ENCODE results near the gene COL11A2.

Gene COL11A2

DNA sequence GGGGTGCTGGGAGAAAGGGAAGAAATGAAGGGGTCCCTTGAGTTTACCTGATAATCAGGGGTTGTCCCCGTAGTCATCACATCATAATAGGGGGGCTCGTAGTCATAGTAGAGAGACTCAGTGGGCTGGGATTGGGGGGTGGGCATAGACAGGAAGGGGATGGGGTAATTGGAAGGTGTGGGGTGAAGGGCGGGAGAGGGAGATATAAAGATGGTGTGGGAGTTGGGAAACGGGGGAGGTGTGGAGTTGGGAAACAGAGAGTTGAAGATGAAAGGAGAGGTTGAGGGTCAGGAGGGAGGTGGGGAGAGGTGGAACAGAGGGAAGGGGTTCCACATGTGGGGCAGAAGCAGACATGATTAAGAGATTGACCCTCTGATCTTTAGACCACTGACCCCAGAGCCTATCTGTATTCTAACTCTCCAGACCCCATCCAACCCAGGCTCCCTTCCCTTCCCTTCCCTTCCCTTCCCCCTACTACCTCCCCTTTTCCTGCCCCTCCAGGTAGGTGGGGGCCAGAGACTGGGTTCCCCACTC, 6.5 kb downstream of the COL11A2 start:
- no peak for DNase-seq (ENCODE audit: extremely low read depth, low read depth)
- TF ChIP-seq, protein P1, sequence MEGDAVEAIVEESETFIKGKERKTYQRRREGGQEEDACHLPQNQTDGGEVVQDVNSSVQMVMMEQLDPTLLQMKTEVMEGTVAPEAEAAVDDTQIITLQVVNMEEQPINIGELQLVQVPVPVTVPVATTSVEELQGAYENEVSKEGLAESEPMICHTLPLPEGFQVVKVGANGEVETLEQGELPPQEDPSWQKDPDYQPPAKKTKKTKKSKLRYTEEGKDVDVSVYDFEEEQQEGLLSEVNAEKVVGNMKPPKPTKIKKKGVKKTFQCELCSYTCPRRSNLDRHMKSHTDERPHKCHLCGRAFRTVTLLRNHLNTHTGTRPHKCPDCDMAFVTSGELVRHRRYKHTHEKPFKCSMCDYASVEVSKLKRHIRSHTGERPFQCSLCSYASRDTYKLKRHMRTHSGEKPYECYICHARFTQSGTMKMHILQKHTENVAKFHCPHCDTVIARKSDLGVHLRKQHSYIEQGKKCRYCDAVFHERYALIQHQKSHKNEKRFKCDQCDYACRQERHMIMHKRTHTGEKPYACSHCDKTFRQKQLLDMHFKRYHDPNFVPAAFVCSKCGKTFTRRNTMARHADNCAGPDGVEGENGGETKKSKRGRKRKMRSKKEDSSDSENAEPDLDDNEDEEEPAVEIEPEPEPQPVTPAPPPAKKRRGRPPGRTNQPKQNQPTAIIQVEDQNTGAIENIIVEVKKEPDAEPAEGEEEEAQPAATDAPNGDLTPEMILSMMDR (IDR thresholded peaks at IDR 0.05; ENCODE audit: low read depth, low read length, missing control alignments), result no peak
- H3K4me3 ChIP-seq (replicated peaks; ENCODE audit: low read depth, low read length), result no peak overlapping the region

GRCh38 chr6:33185190-33185589, 7.1 kb downstream of the COL11A2 start:
- DNase-seq (ENCODE audit: extremely low read depth, low read depth), result no peak
- TF ChIP-seq, protein P1 (IDR thresholded peaks at IDR 0.05; ENCODE audit: low read depth, low read length, missing control alignments), result no peak
- H3K4me3 ChIP-seq (replicated peaks; ENCODE audit: low read depth, low read length), result no peak overlapping the region

DNA sequence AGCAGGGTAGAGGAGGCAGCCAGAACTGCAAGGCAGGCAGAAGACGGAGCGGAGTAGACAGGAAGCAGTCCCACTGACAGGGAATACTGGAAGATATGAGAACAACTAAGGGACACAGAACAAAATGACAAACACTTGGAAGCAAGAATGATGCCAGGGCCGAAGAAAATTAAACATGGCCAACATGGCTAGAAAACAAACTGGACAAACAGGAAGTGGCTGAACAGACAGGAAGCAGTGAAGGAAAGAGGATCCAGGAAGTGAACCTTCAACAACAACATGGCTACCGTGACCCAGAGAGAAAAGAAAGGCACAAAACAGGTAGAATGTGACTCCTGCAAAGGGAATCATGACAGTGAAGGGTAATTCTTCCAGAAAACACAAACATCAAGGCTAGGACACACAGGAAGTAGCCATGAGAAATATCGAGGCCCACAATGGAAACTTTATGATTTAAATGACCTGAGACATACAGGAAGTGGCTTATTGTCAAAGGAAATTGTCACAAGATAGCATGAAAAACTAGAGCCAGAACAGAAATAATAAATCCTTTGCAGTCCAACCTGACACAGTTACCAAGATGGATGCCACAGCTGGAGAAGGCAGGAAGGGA, 9.1 kb downstream of the COL11A2 start:
- TF ChIP-seq, protein P1 (IDR thresholded peaks at IDR 0.05; ENCODE audit: low read depth, low read length, missing control alignments), result no peak
- no peak for DNase-seq (ENCODE audit: extremely low read depth, low read depth)
- H3K4me3 ChIP-seq (replicated peaks; ENCODE audit: low read depth, low read length), result no peak overlapping the region

- no peak overlapping the region for H3K4me3 ChIP-seq (replicated peaks; ENCODE audit: low read depth, low read length)
- DNase-seq (ENCODE audit: extremely low read depth, low read depth), result no peak
- TF ChIP-seq, protein P1 (IDR thresholded peaks at IDR 0.05; ENCODE audit: low read depth, low read length, missing control alignments), result no peak
Observed at GRCh38 chr6:33181141-33181540, 11.1 kb downstream of the COL11A2 start.

DNA sequence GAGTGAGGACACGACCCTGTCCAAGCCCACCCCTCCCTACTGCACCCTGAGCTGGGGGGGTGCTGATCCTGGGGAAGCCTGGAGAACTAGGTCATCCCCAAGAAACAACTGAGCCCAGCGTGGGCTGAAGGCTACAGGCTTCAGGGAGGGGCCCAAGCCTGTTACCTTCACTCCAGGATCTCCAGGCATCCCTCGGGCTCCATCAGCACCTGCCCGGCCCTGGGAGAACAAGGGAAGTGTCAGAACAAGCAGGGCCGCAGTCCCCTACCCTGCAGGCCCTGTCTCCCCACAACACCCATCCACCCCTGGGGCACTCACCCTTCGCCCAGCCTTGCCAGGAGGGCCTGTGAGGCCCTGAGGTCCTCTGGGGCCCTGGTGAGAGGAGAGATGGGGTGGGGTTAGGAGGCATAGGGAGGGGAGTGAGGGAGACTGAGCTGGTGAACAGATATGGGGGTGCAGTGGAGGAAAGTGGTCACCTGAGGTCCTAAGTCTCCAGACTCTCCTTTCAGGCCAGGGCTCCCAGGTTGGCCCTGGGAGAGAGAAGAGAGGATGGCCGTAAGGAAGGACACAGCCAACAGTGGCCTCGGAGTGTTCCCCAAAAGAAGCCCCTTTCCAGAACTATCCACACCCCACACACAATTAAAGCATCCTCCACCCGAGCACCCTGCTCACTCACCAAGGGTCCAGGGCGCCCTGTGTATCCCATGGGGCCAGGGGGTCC, 13.4 kb downstream of the COL11A2 start:
- H3K4me3 ChIP-seq (replicated peaks; ENCODE audit: low read depth, low read length), result no peak overlapping the region
- DNase-seq (ENCODE audit: extremely low read depth, low read depth), result no peak
- TF ChIP-seq, protein P1 (IDR thresholded peaks at IDR 0.05; ENCODE audit: low read depth, low read length, missing control alignments), result no peak

DNA sequence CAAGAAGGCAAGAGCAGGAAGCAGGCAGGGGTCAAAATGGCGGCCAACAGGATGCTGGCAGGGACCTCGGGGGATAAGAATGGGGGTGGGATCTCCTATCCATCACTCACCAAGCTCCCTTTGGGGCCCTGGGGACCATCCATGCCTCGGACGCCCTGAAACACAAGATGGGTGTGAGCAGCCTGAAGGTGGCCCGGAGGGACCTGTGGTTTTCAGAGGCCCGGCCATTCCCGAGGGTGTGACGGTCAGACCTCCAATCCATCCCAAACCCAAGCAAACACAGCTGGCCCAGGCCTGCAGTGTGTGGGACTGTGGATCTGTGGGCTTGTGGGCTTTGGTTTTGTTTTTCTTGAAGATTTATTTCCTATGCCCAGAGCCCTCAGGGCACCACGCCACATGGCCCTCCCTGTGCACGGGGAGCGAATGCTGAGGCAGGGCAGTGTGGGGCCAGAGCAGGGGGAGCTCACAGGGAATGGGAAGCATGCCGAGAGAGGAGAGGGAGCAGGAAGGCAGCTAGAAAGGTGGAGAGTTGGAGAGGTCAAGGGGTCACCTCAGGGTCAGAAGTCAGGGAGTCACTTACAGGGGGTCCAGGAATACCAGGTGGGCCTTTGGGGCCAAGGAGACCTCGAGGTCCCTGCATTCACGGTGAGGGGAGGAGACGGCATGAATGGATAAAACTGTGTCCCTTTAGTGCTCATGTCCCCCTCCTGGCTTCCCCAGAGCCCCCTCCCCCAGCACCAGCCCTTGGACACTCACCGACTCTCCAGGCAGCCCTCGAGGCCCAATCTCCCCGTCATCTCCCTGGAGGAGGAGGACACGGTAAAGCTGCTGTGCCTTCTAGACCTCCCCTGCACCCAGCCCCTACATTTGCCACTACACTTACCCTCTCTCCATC, 14.5 kb downstream of the COL11A2 start:
- DNase-seq (ENCODE audit: extremely low read depth, low read depth), result no peak
- H3K4me3 ChIP-seq (replicated peaks; ENCODE audit: low read depth, low read length), result no peak overlapping the region
- TF ChIP-seq, protein P1 (IDR thresholded peaks at IDR 0.05; ENCODE audit: low read depth, low read length, missing control alignments), result no peak

Measured in HFF-Myc (cell line).